Fibroblast of the conjunctiva (primary cell): Measurements from ENCODE around the gene CA12.
"Not testable (repeated sequence)": the region's sequence is repeated elsewhere in the genome, so short reads cannot be mapped to it uniquely, and the experiment has no call there.

Experiments used
- DNase-seq: peaks from one replicate; pipeline ENCODE4 v3.0.0-alpha.2; 2010; ENCODE audit warnings: low read depth

Gene CA12

DNA sequence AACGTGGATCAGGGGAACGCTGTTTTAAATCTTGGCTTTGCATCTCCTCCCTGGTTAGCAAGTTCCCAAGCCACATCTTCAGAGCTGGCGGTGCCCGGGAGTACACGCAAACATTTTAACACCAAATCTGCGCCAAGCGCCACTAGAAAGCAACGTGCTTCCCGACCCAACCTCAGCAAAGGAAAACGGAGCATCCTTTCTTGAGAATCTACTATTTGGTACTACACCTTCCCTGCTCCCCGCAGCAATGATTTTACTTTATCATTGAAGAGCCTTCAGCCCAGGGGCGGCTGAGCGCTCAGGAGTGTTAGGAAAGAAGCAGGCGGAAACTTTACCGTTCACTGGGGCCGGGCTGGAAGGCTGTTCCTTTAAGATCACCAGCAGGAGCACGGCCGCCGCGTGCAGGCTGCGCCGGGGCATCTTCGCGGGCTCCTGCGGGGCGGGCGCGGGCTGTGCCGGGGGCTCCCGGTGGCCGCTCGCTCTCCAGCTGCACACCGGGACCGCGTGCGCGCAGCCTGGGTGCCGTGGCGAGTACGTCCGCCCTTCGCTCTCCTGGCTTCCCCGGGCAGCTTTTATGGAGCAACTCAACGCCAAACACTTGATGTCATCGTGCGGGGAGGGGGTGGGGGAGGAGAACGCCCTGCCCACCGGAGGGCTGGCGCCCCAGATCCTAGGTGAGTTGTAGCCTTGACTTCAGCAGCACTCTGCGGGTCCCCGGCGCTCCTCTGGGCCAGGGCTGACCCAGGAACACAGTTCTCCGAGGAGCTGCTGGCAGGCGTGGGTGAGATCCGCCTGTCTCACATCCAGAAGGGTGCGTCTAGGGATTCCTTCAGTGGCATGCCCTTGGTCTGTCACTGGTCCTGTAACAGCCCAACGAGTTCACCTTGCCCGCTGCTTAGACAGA lies at the start of gene CA12:
Gene CA12 (minus strand): TSS at position 546 of the 904 bp plus-strand sequence. CDS start 126 bp downstream, at position 420.
- DNase-seq = no peak

DNA sequence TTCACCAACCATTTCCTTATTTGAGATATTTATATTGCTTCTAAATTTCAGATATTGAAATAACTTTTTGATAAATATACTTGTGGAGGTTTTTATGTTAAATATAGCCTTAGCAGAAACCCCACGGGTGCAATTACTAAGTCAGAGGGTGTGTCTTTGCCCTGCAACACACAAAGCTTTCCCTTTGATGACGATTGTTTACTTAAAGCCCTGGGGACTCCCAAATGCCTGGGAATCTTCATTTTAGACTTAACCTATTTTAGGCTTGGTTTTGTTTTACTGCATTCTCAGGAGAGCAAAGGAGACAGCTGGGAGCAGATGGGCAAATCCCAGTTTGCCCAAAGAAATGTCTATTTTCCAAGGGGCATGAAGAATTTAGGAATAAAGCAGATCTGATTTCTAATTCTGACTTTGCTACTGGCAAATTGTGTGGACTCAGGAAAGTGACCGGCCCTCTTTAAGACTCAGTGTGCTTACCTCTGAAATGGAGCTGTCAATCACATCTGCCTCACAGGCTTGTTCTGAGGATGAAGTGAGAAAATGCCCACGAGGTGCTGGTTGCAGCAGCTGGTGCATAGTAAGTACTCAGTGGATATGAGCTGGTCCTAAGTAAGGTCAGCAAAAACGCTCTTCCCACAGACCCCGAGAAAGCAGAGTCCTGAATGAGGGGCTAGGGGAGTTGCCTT lies 49.3 kb upstream of the CA12 start:
- no peak for DNase-seq

- DNase-seq = no peak
Measured at GRCh38 chr15:63426552-63426951, 44.9 kb upstream of the CA12 start.

DNA sequence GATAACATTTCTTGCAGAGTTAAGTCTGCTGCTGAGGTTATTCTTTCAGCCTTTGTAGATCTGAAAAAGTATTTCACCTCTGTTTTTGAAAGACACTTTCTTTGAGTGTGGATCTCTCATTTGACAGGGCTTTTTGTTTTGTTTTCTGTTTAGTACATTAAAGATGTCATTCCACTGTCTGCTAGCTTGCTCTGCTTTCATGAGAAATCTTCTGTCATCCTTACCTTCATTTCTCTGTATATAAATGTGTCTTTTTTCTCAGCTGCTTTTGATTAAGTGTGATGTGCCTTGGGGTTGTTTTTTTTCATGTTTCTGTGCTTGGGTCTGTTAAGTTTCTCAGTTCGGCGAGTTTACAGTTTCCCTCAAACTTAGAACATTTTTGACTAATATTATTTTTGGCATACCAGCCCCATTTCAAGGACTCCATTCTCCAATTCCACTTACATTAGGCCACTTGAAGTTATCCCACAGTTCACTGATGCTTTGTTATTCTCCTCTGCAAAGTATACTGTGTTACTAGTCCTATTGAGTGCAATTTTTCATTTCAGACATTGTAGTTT lies 43.9 kb upstream of the CA12 start:
- no peak for DNase-seq

GRCh38 chr15:63422891-63423590 lies 41.4 kb upstream of the CA12 start:
- no peak for DNase-seq

GRCh38 chr15:63421433-63421832 lies 39.8 kb upstream of the CA12 start:
- no peak for DNase-seq

DNA sequence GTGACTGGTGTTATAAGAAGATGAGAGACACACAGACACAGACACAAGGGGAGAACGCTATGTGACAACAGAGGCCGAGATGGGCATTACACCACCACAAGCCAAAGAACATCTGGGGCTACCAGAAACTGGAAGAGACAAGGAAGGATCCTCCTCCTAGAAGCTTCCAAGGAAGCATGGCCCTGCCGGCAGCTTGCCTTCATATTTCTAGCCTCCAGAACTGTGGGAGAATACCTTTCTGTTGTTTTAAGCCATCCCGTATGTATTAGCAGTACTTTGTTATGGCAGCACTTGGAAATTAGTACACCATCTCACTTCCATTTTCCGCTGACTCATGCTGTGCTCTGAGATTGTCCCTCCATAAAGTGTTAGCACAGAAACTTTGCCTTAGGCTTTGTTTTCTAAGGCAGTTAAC lies 38.7 kb upstream of the CA12 start:
- DNase-seq = no peak

GRCh38 chr15:63418811-63419210 lies 37.2 kb upstream of the CA12 start:
- DNase-seq = no peak

- DNase-seq = no peak
Measured at GRCh38 chr15:63417721-63418120, 36.1 kb upstream of the CA12 start.

DNA sequence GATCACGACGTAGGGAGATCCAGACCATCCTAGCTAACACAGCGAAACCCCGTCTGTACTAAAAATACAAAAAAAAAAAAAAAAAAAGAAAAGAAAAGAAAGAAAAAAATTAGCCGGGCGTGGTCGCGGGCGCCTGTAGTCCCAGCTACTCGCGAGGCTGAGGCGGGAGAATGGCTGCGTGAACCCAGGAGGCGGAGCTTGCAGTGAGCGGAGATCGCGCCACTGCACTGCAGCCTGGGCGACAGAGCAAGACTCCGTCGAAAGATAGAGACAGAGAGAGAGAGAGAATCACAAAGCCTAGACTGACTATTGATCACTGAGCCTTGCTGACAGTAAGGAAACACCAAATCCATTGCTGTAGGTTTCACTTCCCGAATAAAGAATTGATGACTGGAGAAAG lies 35.6 kb upstream of the CA12 start:
- DNase-seq = not testable (repeated sequence)

DNA sequence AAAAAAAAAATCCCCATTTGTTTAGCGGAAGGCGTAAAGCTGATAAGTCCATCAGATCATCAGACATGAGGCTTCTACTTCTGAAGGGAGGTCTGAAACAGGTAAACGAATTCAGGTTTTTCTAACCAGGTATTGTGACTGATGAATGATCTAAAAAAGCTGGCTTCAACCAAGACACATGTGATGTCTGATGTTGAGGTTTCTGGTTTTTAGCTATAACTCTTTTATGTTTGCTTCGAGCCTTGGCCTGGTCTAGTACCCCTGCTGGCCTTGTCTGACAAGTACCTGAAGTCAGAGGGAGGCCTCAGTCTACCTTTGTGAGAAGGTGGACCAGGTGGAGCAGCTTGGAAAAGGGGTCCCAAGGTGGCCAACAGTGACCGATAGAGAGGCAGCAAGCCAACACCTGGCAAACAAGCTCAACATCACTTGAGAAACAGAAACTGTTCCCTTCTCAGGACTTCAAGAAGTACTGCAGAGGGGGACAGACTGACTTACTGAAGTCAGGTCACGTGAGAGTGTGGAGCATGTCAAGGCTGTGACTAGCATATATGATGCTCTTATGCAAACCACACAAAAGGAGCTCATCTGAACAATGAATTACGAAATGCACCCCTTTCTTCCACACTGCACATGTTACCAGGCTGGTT lies 33.0 kb upstream of the CA12 start:
- no peak for DNase-seq

DNA sequence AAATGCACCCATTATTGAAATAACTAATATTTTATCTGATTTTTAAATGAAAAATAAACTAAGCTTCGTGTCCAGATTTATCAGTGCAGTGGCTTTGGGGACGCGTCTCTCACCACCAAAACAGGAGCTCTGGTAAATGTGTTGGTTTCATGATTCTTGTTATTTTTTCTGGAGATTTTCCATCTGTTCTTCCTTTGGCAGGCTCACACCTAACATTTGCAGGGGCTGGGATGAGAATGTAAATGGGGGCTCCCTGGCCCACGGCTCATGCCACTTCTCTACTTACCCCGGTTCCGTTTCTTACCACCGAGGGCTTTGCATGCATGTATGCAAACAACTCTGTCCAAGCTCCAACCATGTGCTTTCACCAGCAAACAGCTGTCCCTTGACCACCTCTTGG lies 30.9 kb upstream of the CA12 start:
- DNase-seq = no peak

DNA sequence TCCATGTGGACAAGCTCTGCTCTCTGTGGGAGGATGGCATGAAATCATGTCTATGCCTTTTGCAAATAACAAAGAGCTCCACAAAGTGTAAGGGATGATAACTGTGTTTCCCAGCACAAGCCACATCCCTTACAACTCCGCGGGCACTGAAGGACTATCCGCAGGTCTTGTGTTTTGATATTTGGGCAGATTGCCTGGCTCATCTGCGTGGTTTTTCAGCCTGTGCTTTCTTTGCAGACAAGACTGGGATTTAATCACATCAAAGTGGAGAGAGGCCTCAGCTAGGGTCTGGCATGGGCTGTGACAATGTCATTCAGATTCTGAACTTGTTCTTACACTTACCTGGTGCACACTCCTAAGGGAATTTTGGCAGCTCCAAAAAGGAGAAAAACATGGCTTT lies 30.2 kb upstream of the CA12 start:
- no peak for DNase-seq

DNA sequence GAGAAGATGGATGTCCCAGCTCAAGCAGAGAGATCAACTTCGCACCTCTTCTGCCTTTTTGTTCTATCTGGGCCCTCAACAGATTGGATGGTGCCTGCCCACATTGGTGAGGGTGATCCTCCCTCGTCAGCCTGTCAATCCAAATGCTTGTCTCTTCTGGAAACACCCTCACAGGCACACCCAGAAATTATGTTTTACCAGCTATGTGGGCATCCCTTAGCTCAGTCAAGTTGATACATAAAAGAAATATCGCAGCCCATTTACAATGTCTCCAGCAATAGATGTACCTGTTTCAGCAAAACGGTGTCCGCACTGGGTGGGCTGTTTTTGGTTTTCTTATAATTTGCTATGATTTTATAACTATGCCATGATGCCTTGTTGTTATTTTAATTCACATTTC lies 27.5 kb upstream of the CA12 start:
- no peak for DNase-seq

DNA sequence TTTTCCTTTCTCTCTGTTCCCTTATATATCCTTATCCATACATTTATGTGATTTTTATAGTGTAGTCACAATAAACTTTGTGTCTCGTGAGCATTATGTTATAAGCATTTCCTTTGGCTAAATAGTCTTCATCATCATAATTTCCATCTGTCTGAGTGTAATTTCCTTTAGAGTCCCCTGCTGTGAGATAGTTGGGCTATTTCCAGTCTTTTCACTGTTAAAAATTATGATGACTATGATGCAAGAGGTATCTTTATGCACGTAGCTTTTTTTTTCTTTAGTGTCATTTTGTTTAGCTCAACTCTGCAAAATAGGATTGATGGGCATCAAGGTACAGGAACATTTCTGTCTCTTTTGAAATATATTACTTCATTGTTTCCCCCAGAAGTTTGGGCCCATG lies 26.9 kb upstream of the CA12 start:
- peak; percentile 4 for DNase-seq

DNA sequence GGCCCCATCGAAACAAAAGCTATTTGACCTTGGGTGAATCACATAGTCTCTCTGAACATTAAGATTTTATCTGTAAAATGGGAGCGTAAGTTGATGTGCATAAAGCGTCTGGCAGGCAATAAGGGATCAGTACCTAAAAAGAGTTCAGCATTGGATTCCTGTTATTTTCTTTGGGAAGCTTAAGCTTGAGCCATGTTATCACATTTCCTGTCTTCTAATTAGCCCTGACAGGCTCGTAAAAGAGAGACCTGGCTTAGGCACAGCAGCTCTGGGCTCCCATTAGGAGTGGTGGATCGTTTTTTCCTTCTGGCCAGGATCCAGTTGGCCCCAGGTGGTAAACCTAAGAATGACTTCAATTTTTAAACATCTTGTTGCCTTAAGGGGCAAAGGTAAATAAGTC lies 26.0 kb upstream of the CA12 start:
- no peak for DNase-seq

- DNase-seq = no peak
Measured at GRCh38 chr15:63405683-63406390, 24.2 kb upstream of the CA12 start.

DNA sequence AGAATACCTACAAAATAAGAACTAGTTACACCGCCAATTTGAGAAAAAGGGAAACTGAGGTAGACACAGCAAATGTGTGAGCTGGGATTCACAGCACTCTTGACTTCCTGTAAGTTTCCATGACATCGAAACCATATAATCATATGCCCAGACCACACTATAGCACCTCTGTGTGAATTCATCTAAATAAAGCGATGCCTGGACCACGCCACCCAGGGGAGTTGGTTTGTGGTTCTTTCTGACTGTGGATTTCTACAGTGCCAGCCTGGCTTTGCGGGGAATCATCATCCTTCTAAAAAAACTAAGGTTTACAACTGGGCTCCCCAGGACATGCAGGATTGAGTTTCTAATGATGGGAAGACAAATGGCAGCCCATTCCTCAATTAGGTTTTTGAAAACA lies 23.5 kb upstream of the CA12 start:
- no peak for DNase-seq

DNA sequence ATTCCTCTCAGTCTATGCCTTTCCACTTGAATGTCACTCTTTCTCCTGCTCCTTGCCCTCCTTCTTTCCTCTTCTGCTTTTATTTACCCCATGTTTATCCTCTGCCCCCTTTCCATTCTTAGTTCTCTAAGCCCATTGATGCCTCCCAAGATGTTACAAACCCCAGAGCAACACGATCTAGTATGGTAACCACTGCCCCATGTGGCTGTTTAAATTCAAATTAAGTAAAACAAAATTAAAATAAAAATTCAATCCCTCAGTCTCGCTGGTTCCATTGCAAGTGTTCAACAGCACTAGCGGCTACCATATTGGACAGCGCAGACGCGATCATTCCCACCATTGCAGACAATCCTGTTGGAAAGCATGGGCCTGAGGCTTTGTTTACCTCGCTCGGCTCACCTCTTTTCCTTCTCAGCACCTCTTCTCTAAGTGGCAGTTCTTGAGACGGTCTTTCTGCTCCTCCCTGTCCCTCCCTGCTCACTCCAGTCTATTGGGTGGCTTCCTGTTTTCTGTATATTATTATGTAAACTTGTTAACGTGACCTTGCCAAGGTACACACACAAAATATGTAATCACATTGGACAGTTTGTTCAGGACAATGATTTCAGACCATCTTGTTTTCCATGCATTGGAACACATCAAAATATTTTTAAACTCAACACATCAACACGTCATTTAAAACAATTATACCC lies 21.8 kb upstream of the CA12 start:
- DNase-seq = no peak

DNA sequence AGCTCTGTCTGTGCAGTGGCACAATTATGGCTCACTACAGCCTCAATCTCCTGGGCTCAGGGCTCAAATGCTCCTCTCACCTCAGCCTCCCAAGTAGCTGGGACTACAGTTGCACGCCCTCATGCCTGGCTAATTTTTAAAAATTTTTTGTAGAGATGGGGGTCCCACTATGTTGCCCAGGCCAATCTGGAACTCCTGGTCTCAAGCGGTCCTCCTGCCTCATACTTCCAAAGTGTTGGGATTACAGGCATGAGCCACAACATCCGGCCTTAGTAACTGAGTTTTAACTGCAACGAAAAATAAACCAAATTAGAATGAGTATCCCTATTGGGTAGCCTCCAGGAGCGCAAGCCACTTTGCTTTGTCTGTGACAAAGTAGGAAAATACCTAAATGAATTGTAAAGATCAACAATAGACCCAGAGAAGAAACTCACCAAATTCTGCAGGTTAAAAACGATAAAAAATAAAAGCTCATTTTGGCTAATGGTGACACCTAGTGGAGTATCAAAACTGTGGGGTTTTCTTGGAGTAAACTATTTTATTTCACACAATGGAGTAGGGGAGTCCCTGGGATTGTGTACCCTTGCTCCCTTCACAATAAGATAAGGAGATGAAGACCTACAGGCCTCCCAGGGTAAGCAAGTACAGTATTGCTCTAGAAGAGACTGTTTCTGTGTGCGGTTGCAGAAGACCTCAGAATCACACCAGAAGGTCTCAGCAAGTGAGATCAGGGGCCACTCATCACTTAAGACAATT lies 21.0 kb upstream of the CA12 start:
- no peak for DNase-seq
